Posterior vena cava (tissue), 2 donors: Measurements from ENCODE around the gene PCDH17. TPM values are rescaled to one million over a fixed set of nuclear protein-coding genes. Genes with fewer than 3 reads are reported as not detected.
A peak's percentile ranks its signal among the peaks of the same experiment; 100 is the strongest.

Experiments
- DNase-seq: peaks from one replicate; pipeline ENCODE4 v3.0.0-alpha.2; 2020; ENCODE audit warnings: low spot score
- intact Hi-C, 2 donors: fragments of 100-400 bp; cut with DNase I; formaldehyde crosslinking; loops; one replicate each; pipeline versions ENCODE4 v1.14.1 to v1.14.2; 2022 to 2023
- total RNA-seq, 2 donors: library from RNA; stranded (reverse); fragmentation: NEBNext Ultra II Directional; extraction: Animal tissue kit (Norgen Biotek cat#: 25700); gene quantifications; one replicate each; pipeline ENCODE4 v1.2.1, GENCODE V29; 2021
- donor health status: DM: yes; HTN: yes; CAD: no.
- donor health status: DM: yes; HTN: yes; CAD: no.

PCDH17 gene
- total RNA-seq, 2 donors from 2014 or later: 7.3 to 10.5 TPM

DNA sequence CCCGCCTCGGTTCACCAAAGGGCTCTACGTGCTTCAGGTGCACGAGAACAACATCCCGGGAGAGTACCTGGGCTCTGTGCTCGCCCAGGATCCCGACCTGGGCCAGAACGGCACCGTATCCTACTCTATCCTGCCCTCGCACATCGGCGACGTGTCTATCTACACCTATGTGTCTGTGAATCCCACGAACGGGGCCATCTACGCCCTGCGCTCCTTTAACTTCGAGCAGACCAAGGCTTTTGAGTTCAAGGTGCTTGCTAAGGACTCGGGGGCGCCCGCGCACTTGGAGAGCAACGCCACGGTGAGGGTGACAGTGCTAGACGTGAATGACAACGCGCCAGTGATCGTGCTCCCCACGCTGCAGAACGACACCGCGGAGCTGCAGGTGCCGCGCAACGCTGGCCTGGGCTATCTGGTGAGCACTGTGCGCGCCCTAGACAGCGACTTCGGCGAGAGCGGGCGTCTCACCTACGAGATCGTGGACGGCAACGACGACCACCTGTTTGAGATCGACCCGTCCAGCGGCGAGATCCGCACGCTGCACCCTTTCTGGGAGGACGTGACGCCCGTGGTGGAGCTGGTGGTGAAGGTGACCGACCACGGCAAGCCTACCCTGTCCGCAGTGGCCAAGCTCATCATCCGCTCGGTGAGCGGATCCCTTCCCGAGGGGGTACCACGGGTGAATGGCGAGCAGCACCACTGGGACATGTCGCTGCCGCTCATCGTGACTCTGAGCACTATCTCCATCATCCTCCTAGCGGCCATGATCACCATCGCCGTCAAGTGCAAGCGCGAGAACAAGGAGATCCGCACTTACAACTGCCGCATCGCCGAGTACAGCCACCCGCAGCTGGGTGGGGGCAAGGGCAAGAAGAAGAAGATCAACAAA lies 2.6 kb downstream of the PCDH17 start:
- intact Hi-C loops: no loop called here
- DNase-seq: peak; percentile 77

DNA sequence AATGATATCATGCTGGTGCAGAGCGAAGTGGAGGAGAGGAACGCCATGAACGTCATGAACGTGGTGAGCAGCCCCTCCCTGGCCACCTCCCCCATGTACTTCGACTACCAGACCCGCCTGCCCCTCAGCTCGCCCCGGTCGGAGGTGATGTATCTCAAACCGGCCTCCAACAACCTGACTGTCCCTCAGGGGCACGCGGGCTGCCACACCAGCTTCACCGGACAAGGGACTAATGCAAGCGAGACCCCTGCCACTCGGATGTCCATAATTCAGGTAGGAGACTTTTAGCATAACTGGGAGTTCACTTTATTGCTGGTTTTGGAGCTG lies 3.3 kb downstream of the PCDH17 start:
- intact Hi-C loops: no loop called here

DNA sequence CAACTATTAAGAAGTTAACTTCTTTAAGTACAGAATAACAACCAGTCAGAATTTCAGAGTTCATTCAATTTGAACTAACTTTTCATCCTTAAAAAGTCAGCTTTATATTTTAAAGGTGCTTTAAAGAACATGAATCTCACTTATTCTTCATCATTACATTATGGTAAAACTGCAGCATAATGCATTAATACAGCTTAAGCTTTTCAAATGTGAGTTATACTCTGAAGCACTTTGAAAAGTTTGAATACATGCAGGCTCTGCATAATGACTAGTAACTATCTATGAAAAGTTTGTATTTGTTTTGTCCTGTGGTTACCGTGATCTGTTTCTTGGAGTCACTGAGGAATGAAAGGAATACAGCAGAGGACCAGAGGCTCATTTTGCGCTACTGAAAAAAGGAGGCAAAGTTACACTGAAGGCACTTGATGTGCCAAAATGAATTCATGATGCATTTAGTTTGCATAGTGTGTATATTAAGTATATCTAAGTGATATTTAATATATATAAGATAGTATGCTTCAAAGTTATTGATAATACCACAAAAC lies 4.1 kb downstream of the PCDH17 start:
- no peak for DNase-seq
- intact Hi-C loops: no loop called here

More for the DNA sequence above, 3.3 kb downstream of the PCDH17 start:
- peak; percentile 83 for DNase-seq

DNA sequence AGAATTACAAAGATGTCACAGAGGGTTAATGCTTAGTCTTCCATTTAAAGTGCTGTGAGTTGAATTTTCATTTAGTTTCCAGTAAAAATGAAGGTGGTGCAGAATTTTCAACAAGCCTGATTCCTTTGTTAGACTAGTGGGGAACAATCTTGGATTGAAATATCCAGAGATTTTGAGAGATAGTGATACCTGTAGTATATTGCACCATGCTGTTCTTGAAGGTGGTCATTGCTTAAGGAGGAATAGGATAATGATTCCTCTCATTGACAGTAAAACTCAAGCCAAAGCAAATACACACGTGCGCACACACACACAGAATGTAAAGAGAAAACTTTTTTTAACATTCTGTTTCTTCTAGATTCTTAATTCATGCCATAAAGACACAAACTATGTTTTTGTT lies 5.3 kb downstream of the PCDH17 start:
- no peak for DNase-seq
- intact Hi-C loops: no loop called here

DNA sequence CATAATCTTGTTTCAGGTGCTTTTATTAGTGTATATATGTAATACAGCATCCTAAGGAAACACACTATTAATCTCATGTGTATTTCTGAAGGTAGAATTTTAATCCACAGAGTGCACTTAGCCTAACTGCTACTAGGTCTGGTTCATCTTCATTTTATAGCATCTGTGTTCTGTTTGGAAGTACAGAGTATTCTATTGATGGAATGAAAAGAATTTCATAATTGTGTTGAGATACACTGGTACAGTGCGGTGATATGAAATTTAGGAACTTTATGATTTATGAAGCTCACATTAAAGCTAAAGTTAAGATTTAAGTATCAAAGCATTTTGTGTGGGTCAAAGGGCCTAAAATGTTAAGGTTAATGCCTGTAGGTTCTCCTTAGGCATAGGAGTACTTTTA lies 6.0 kb downstream of the PCDH17 start:
- no peak for DNase-seq
- intact Hi-C loops: no loop called here

DNA sequence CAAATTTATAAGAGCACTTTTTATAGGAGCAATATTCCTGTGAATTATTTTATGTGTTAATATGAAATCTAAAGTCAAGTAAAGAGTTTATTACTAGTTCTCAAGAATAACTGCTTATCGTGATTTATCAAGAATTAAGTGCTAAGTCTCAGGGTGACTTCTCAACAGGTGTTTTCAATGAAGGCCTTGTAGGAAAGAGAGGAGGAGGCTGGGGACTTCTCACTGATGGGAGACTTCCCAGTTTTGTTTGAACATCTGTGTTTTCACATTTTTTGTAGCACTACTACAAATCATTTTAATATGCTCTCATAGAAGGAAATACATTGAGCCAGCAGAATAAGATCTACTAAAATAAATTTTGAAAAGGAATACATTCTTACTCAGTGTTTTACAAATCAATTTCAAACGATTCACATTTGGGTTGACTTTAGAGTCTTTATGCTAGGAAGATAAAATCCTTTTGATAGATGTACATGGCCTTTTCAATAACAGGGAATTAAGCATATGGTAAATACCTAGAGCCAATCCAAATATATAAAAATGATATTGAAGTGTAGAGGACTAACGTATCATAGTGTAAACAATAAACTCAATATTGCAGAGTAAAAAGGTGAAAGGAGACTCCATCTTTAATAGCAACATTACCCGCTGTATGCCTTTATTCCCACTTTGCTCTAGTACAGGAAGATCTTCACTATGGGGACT lies 6.8 kb downstream of the PCDH17 start:
- DNase-seq: no peak
- intact Hi-C loops: no loop called here

DNA sequence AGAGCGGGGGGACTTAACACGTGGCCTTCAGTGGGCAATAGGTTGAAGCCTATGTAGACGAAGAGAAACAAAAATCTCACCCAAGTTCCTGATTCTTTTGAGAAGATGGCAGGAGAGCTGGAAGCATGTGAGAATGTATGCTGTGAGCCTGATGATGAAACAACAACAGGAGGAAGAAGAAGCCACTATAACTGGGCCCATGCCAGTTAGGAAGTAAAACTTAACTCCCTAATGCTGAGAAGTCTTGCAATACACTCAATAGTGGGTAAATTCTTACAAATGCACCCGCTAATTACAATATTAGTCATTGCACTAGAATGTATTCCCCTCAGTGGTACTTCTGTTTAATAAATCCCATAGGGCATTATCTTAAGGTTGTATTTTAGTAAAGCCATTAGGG lies 9.1 kb downstream of the PCDH17 start:
- no peak for DNase-seq
- intact Hi-C loops: no loop called here

DNA sequence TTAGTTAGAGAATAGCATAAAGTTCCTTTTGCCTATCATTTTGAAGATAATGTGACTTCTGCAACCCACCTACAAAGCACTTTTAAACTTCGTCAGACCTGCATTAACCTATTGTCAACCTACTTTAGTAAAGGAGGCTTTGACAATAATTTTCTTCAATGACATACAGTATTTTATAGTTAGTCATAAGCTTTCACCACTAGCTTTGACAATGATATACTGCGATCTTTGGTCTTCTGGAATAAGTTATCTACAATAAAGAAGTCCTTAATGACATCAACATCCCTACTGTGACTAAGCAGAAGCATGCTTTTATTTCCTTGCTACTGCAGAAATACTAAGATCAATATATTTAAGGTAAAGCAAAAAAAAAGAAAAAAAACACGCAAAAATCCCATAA lies 9.5 kb downstream of the PCDH17 start:
- DNase-seq: no peak

DNA sequence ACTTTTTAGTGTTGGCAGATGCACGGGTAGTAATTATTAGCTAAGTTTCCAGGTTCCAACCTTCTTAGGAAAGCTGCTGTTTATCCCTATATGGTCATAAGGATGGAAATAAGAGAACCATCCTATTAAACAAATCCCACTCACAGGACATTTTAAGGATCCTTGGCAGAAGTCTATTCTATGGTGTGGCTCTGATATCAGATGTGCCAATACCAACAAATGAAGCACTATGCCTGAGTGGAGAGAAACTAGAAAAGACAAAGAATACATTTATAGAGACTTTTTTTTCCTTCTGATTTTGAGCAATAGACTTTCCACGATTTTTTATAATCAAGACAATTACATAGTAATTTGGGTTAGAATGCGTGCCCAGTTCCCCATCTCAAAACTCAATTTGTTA lies 12.6 kb downstream of the PCDH17 start:
- no peak for DNase-seq
- intact Hi-C loops: no loop called here

More for the DNA sequence above, 9.5 kb downstream of the PCDH17 start:
- intact Hi-C loops: no loop called here

DNA sequence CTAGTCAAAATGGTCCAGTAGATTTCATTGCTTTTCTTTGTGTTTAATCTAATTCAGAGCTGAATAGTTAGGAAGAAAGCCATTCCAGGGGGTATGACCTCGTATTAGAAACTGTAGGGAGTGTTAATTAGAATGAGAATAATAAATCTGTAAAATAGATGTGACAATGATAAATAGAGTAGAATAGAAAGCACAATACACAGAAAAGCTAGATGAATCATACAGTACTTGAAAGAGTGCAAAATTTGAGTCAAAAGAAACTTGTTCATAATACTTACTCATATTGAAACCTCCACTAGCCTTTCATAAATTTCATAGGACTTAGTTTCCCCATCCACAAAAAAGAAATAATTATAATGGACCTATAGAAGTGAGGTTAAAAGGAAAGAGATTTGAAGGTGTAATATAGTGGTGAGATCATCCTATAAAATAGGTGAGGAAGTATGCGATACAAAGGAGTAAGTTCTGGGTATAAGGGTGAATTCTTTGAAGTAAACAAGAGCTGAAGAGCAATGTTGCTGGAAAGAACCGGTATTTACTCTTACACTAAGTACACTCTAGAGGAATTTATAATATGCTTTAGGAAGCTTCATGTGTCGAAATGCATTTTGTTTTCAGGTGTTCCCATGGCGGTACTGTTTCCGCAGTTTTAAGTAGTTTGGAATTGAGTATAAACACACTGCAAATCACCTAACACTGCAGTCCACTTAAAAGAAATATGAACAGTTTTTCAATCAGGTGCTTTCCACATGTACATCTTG lies 21.9 kb downstream of the PCDH17 start:
- DNase-seq: no peak

DNA sequence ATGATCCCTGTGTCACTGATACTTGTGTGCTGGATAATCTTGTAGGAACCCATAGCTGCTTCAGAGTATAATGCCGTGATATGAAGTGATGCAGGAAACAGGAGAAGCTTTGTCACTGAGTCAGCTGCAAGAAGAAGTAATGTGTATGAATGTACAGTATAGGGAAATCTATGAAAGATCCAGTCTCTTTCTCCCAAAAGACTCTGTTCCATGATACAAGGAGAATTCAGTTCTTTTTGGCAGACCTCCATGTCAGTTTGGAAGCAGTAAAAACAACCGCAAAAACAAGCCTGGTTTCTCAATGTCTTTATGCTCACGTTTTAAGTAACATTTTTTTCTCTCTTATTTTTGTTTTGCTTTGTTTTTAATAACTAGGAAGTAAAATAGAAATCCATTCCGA lies 33.9 kb downstream of the PCDH17 start:
- no peak for DNase-seq
- intact Hi-C loops: loop anchor here in 1 of 2 donors (5.0 to 10.0 kb wide), 2 partner anchors 643 to 1291 kb away; no protein-coding TSS in a partner anchor

More for the DNA sequence above, 21.9 kb downstream of the PCDH17 start:
- intact Hi-C loops: no loop called here

DNA sequence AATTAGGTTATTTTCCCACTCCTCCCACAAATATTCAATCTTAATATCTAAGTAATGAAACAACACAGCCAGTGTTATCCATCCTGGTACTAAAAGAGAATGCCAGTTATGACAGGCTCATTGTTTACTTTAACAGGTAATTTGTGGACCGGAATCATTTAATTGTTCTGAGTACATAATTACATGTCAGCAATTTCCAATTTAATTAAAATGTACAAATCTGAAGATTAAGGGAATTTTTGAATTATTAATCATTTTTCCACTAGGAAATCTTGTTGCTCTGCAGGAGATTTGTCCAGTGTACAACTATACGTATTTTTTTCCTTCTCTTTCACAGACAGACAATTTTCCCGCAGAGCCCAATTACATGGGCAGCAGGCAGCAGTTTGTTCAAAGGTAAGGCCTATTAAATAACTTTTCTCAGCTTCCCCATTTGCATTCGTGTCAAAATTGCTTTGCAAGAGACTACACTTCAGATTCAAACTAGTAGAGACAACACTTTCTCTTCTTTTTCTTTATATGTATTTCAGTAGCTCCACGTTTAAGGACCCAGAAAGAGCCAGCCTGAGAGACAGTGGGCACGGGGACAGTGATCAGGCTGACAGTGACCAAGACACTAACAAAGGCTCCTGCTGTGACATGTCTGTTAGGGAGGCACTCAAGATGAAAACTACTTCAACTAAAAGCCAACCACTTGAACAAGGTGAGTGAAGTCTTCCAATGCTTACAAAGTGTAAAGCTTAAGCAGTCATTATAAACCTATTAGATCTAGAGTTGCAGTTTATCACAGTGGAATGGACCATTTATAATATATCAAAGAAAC lies 34.8 kb downstream of the PCDH17 start:
- intact Hi-C loops: loop anchor here in 1 of 2 donors (5.0 to 10.0 kb wide), 2 partner anchors 644 to 1292 kb away; no protein-coding TSS in a partner anchor
- DNase-seq: no peak

DNA sequence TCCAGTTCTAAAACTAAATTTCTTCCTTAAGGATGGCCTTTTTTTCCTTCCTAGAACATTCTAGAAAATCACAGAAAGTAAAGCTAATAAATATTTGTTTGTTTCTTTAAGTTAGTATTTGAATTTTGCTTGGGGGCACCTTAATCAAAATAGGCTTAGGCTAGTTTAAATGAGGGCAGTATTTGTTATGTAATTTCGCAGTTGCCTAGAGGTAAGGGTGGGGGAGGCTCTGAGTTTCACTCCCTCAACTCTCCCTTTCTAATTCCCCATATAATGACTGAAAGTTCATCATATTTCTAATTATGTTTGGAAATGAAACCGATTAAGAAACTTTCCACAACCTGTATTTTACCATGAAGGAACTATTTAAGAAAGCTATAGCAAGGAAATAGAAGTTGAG lies 40.6 kb downstream of the PCDH17 start:
- intact Hi-C loops: no loop called here
- DNase-seq: no peak

DNA sequence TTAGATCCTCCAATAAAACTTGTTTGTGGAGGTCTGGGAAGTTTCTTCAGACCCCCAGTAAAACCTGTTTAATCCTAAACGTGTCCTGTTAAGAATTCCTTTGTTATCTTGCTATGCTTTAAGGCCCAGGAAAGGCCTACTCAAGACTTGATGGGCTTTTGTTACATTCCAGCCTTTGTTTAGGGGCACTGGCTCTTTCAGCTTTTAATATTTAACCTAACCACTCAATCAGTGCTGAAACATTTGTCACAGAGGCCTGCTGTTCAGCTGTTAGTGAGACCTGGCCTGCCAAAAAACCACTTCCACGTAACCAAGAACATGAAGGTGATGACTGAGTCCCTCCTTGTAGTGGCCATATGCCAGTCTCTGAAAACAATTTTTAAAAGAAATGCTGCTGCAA lies 41.7 kb downstream of the PCDH17 start:
- intact Hi-C loops: no loop called here
- DNase-seq: no peak

DNA sequence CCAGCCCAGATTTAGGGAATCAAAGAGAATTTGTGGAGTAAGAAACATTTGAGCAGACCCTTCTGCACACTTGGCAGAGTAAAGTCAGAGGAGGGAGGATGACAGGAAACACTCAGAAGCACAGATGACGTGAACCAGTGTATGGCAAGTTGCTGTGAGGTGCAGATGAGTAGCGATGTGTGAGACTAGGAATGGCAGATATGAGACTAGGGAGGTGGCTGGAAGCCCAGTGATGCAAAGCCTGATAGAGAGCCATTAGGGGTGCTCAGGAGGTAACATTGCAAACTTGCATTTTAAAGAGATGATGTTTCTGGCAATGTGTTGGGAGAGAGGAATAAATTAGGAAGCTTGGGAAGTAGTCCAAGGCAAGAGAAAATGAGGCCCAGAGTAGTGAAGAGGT lies 44.0 kb downstream of the PCDH17 start:
- DNase-seq: no peak
- intact Hi-C loops: no loop called here

DNA sequence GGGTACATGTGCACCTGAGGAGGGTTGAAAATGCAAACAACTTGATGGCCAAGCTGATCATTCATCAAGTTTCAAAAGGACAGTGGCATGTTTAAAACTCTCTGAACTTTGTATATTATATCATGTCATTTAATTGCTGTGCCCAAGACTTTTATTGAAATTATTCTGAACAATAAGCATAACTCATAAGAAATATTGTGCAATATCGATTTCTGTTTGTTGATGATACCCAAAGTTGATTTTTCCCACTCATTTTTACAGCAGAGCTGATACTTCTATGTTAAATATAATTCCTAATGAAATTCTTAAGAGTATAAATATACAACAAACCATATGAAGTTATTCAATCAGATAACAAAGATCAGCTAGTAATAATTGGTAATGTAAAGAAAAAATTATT lies 49.1 kb downstream of the PCDH17 start:
- intact Hi-C loops: no loop called here
- no peak for DNase-seq

DNA sequence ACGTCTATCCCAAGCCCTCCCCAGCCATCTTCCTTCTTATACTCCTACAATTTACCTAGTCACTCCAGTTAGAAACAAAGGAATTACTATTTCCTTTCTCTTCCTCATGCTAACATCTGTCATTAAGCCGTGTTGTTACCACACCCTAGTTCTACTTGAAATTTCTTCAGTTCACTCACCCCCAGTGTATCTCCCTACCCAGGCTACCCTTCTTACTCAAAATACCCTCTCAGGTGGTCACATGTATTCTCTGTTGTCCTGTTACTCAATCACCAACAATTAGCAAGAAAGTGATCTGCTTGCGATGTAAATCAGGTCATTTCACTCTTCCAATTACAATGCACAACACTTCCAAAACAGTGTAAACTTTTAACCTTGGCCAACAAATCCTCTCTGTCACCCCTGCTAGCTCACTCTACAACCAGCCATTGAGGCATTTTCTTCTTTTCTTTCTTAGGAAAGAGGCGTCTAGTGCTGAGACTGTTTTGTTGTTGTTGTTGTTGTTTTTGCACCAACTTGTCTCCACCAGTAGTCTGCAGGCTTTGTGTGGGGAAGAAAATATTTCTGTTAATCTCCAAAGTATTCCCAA lies 50.7 kb downstream of the PCDH17 start:
- DNase-seq: no peak
- intact Hi-C loops: no loop called here

DNA sequence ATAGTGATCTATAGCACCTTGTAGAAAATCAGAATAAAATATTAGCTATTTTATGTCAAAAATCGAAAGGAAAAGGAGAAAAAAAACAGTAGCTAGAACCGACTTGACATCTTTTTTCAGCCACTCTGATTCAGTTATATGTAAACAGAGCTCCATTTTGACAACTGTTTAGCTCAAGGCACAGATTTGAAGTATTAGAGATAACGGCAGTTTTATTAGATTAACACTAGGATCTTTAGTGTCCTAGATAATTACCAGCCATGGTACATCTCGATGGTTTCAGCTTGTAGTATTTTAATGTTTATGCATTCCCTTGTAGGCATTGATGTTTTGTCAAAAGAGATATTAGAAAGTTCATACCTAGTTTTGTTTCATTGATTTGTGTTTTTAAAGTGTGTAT lies 67.3 kb downstream of the PCDH17 start:
- intact Hi-C loops: no loop called here

DNA sequence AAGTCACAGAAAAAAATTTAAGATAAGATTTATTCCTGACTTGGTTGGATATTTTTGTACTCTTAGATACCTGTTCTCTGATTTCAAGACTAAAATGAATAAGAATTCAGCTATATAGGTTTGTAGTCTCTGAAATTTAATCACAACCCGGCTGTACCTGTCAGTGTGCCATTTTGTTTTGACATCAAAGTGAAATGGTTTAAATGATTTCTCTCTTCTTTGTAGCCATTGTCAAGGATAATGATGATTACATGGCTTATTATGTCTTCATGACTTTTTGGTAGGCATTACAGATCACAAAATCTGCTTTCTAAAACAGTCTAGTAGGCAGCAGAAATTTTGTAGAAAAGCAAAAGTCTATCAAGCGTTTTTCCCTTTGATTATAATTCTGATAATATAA lies 72.5 kb downstream of the PCDH17 start:
- intact Hi-C loops: no loop called here
- DNase-seq: no peak

More for the DNA sequence above, 67.3 kb downstream of the PCDH17 start:
- no peak for DNase-seq
